Tibial nerve (tissue), 4 donors: ENCODE data around the gene IFIT3. TPM values are rescaled to one million over a fixed set of nuclear protein-coding genes. Genes with fewer than 3 reads are reported as not detected.
A peak's percentile ranks its signal among the peaks of the same experiment; 100 is the strongest.

Experiments used
- DNase-seq, 2 donors: peaks; one replicate each; pipeline ENCODE4 v3.0.0-alpha.2; 2019; ENCODE audit warnings: low spot score in 2 of 2
- H3K27ac ChIP-seq, 4 donors: fragments of 200-600 bp; sonication (generic) in 3 of 4; one replicate each; pipeline ENCODE4 v1.5.1; 2017 to 2019; ENCODE audit warnings: mild to moderate bottlenecking in 1 of 4
- H3K27me3 ChIP-seq, 2 donors: fragments of 200-600 bp; sonication (generic) in 1 of 2; one replicate each; pipeline versions ENCODE4 v1.5.1 to v1.6.0; 2017 to 2019
- H3K36me3 ChIP-seq, 3 donors: fragments of 200-600 bp; sonication (generic); one replicate each; pipeline ENCODE4 v1.5.1; 2018 to 2019
- H3K4me1 ChIP-seq, 4 donors: fragments of 200-600 bp; sonication (generic) in 3 of 4; one replicate each; pipeline ENCODE4 v1.5.1; 2017 to 2019
- H3K4me3 ChIP-seq, 4 donors: fragments of 200-600 bp; sonication (generic) in 3 of 4; one replicate each; pipeline ENCODE4 v1.5.1; 2017 to 2019; ENCODE audit warnings: mild to moderate bottlenecking in 1 of 4, moderate library complexity in 1 of 4
- H3K9me3 ChIP-seq, 4 donors: fragments of 200-600 bp; sonication (generic) in 3 of 4; one replicate each; pipeline ENCODE4 v1.5.1; 2017 to 2019
- EP300 ChIP-seq, 2 donors: sonication (generic); formaldehyde crosslinking; IDR thresholded peaks; one replicate each; pipeline ENCODE4 v1.6.1; 2017; ENCODE audit warnings: antibody characterized with exemption in 2 of 2, mild to moderate bottlenecking in 1 of 2
- POLR2A ChIP-seq, 2 donors: fragments of 450-650 bp; IDR thresholded peaks; one replicate each; pipeline ENCODE4 v1.6.1; 2017; ENCODE audit warnings: antibody characterized with exemption in 2 of 2, mild to moderate bottlenecking in 2 of 2, moderate library complexity in 2 of 2
- WGBS, 2 donors: methylation state at CpG; one replicate each; pipeline ENCODE4 v1.1.5; 2018; 5-methylcytosine and 5-hydroxymethylcytosine counted together
- total RNA-seq, 4 donors: library from RNA; depleted of rRNA; stranded (reverse); fragments of >200 nt; gene quantifications; one replicate each; pipeline ENCODE4 v1.1.0, GENCODE V29; 2016
- TF ChIP-seq, protein P1 (sequence below), 5 experiments: fragments of 200-600 bp in 3 of 5; fragments of 450-650 bp in 2 of 5; sonication (generic) in 3 of 5; IDR thresholded peaks; one replicate each; pipeline ENCODE4 v1.5.1; 2016 to 2019; ENCODE audit warnings: antibody characterized with exemption in 5 of 5, mild to moderate bottlenecking in 3 of 5, moderate library complexity in 2 of 5

IFIT3 gene
- total RNA-seq, 4 donors from 2014 or later: 7.2 to 24.9 (median 17.6) TPM

DNA sequence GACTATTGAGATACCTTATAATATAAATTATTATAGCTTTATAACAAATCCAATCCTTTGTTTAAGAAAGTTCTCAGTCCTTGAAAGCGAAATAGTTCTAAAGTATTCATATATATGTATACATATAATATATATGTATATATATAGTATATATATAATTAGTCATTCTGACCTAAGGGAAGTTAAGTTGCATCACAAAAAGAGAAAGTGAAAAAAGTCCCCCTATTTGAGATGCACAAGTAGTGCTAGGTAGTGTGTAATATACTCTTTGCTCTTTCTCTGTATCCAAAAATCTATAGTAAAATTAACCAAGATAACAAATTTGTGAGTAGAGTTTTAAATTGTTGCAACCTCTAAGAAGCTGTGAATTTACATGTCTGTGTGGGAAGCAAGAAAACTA is 36.7 kb downstream of the IFIT3 start:
- H3K27me3 ChIP-seq: no peaks in the 10 kb centered on the region
- no peak overlapping the region for H3K4me3 ChIP-seq
- WGBS, 2 donors: 93 to 97% methylated on average over 1 of the region's 1 CpG
- no peak overlapping the region for H3K27ac ChIP-seq
- no peaks in the 10 kb centered on the region for H3K9me3 ChIP-seq
- no peak for DNase-seq
- TF ChIP-seq, protein P1, sequence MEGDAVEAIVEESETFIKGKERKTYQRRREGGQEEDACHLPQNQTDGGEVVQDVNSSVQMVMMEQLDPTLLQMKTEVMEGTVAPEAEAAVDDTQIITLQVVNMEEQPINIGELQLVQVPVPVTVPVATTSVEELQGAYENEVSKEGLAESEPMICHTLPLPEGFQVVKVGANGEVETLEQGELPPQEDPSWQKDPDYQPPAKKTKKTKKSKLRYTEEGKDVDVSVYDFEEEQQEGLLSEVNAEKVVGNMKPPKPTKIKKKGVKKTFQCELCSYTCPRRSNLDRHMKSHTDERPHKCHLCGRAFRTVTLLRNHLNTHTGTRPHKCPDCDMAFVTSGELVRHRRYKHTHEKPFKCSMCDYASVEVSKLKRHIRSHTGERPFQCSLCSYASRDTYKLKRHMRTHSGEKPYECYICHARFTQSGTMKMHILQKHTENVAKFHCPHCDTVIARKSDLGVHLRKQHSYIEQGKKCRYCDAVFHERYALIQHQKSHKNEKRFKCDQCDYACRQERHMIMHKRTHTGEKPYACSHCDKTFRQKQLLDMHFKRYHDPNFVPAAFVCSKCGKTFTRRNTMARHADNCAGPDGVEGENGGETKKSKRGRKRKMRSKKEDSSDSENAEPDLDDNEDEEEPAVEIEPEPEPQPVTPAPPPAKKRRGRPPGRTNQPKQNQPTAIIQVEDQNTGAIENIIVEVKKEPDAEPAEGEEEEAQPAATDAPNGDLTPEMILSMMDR (IDR thresholded peaks at IDR 0.05): no peak
- TF ChIP-seq EP300 (IDR thresholded peaks at IDR 0.05): no peak
- TF ChIP-seq POLR2A (IDR thresholded peaks at IDR 0.05): no peak
- H3K4me1 ChIP-seq: peaks cover 0 to 26% (median 18%) of the 10 kb centered on the region in 4 donors
- no peaks in the 10 kb centered on the region for H3K36me3 ChIP-seq

DNA sequence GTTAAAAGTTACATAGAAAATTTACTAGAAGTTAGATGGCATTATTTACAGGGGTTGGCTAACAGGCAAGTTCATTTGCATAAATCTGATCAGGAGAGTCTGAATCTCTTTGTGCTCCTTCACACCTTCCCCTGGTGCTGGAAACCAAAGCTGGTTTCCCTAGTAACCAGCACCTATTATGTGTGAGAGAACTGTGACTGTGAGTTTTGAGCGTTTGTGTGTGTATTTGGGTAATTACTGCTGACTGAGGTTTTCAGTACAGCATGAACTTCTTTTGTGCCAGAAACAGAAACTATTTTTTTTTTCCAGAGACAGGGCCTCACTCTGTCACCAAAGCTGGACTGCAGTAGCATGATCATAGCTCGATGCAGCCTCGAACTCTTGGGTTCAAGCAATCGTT is 39.7 kb downstream of the IFIT3 start:
- TF ChIP-seq, protein P1 (IDR thresholded peaks at IDR 0.05): no peak
- TF ChIP-seq EP300 (IDR thresholded peaks at IDR 0.05): peak in 1 of 2 donors; percentile 73
- no peak for TF ChIP-seq POLR2A (IDR thresholded peaks at IDR 0.05)
- WGBS, 2 donors: 31% methylated on average over 4 of the region's 4 CpGs

DNA sequence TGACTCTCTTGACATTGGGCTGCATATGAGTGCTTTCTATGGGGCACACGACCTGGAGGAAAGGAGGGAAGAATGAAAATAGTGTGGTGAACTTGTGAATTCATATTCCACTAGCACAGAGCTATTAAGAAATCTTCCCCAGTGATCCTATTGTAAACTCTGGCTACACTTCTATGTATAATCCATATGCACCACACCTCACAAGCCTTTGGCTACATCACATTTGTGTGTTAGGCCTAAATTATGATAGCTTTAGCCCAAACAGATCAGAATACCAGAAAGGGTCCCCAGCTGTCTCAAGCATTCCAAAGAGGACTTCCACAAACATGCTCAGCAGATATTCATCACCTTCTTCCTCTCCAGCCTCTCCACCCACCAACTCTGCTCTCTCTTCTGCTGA is 40.3 kb downstream of the IFIT3 start:
- H3K4me1 ChIP-seq: peaks cover 0 to 30% (median 20%) of the 10 kb centered on the region in 4 donors
- 55 to 64% methylated on average over 1 of the region's 1 CpG for WGBS, 2 donors
- TF ChIP-seq EP300 (IDR thresholded peaks at IDR 0.05) (no peak), POLR2A (IDR thresholded peaks at IDR 0.05) (no peak)
- TF ChIP-seq, protein P1 (IDR thresholded peaks at IDR 0.05): no peak
- H3K27me3 ChIP-seq: no peaks in the 10 kb centered on the region
- H3K27ac ChIP-seq: peak overlapping the region in 3 of 4 donors; percentile 44 to 84 (median 80)
- no peaks in the 10 kb centered on the region for H3K36me3 ChIP-seq
- no peak overlapping the region for H3K4me3 ChIP-seq
- no peak for DNase-seq
- H3K9me3 ChIP-seq: no peaks in the 10 kb centered on the region

More for the DNA sequence above, 39.7 kb downstream of the IFIT3 start:
- no peak for DNase-seq
- Histone ChIP-seq H3K9me3 (no peaks in the 10 kb centered on the region), H3K4me1 (peaks cover 0 to 30% (median 20%) of the 10 kb centered on the region in 4 donors), H3K36me3 (no peaks in the 10 kb centered on the region), H3K27ac (peak overlapping the region in 3 of 4 donors; percentile 44 to 84 (median 80)), H3K4me3 (no peak overlapping the region), H3K27me3 (no peaks in the 10 kb centered on the region)

DNA sequence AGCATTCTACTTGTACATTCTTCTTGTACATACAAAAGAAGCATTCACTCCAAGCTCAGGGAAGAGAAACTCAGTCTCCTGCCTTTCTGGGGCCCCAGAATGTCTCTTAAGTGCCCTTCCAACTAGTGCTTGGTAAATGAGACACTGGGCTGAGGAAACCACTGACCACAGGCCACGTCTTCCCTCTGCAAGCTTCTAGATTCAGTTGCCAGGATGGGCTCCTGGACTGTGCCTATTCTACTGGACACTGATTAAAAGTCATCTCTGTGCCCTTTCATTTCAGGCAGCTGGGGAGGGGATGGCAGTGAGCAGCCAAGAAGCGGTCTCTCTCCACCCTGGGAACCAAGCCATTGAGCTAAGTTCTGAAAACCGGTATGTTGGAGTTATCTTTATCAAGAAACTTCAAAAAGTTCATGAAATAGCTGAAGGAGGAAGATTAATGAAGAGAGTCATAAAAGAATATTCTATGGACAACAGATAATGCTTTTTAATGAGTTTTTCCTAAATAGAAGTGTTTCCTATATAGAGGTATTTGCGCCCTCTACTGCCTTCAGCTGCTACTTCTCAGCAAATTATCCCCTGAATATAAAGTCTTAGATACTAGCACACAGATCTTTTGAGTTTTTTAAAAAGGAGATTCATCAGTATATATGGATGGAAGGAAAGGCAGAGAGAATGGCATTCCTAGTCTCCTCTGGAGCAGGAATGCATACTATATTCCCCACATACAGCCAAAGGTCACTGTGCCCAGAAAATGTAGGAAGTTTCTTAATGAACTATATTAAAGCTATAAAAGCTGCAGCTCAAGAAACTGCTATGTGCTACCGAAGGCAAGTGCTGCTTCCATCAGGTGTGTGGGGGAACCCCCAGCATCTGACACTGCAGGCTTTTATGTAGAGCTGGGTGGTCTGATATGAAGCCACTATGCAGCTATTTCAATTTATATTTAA is 41.6 kb downstream of the IFIT3 start:
- H3K9me3 ChIP-seq: no peaks in the 10 kb centered on the region
- no peak for DNase-seq
- H3K4me1 ChIP-seq: peaks cover 0 to 41% (median 28%) of the 10 kb centered on the region in 4 donors
- 41 to 54% methylated on average over 5 of the region's 5 CpGs for WGBS, 2 donors
- H3K27me3 ChIP-seq: no peaks in the 10 kb centered on the region
- H3K4me3 ChIP-seq: no peak overlapping the region
- TF ChIP-seq POLR2A (IDR thresholded peaks at IDR 0.05): no peak
- TF ChIP-seq, protein P1 (IDR thresholded peaks at IDR 0.05): peak; percentile 38 to 59 (median 49)
- TF ChIP-seq EP300 (IDR thresholded peaks at IDR 0.05): no peak
- peak overlapping the region; percentile 54 to 84 (median 69) for H3K27ac ChIP-seq
- no peaks in the 10 kb centered on the region for H3K36me3 ChIP-seq

DNA sequence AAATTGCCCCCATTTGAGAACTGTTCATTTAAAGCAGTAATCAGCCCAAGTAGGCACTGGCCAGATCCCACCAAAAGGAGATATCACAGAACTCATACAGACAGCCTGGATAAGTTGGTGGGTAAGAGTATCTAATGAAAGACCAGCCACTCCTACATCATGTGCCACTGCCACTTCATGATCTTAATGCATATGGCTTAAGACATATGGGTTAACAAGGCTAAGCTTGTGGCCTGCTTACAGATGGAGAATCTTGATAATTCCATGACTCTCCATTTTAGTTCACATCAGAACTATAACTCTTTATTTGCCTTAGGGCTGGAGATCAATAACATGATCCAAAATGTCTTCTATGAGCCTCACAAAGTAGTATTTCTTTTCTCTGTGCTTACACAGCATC is 43.3 kb downstream of the IFIT3 start:
- H3K36me3 ChIP-seq: no peaks in the 10 kb centered on the region
- H3K4me1 ChIP-seq: peaks cover 0 to 52% (median 39%) of the 10 kb centered on the region in 4 donors
- no peak overlapping the region for H3K27ac ChIP-seq
- H3K9me3 ChIP-seq: no peaks in the 10 kb centered on the region
- no peak overlapping the region for H3K4me3 ChIP-seq
- no peaks in the 10 kb centered on the region for H3K27me3 ChIP-seq
- TF ChIP-seq, protein P1 (IDR thresholded peaks at IDR 0.05): no peak
- TF ChIP-seq EP300 (IDR thresholded peaks at IDR 0.05) (no peak), POLR2A (IDR thresholded peaks at IDR 0.05) (no peak)
- DNase-seq: no peak
